GM12801 (cell line): ENCODE data around the gene ZDHHC20.

Experiments used
- CTCF ChIP-seq: IDR thresholded peaks from one replicate; pipeline ENCODE4 v1.5.1; 2011; ENCODE audit warnings: control low read depth; ENCODE audit not compliant: insufficient read length; ENCODE audit errors: extremely low read depth

The ZDHHC20 gene

GRCh38 chr13:21330126-21330861 is 128.8 kb downstream of the ZDHHC20 start:
- no peak for TF ChIP-seq CTCF

GRCh38 chr13:21328836-21329477 is 130.1 kb downstream of the ZDHHC20 start:
- no peak for TF ChIP-seq CTCF

GRCh38 chr13:21328201-21328600 is 130.9 kb downstream of the ZDHHC20 start:
- no peak for TF ChIP-seq CTCF

GRCh38 chr13:21326155-21327031 is 132.7 kb downstream of the ZDHHC20 start:
- no peak for TF ChIP-seq CTCF

- no peak for TF ChIP-seq CTCF
These were observed 134.3 kb downstream of the ZDHHC20 start for GRCh38 chr13:21324803-21325202.

- TF ChIP-seq CTCF, result no peak
These were observed 136.1 kb downstream of the ZDHHC20 start for GRCh38 chr13:21322988-21323387.
